Kidney (tissue), 14 donors: ENCODE data around the gene PRR35. TPM values are rescaled to one million over a fixed set of nuclear protein-coding genes. Genes with fewer than 3 reads are reported as not detected.
A peak's percentile ranks its signal among the peaks of the same experiment; 100 is the strongest.

Experiments
- DNase-seq, 5 donors: peaks; one replicate each; pipeline ENCODE4 v3.0.0-alpha.2; 2013 to 2020
- FAIRE-seq: peaks from 2 replicates; lab custom pipeline; 2012; peaks lifted over from hg19 to GRCh38; lab: Jason Lieb, UNC
- H3K27ac ChIP-seq, 2 donors: one replicate each; pipeline ENCODE4 v1.7.0; 2013; ENCODE audit warnings: low read depth in 2 of 2, low read length in 2 of 2, inconsistent platforms in 1 of 2
- H3K27me3 ChIP-seq: one replicate; pipeline ENCODE4 v1.7.1; 2013; ENCODE audit warnings: low read length, inconsistent platforms; ENCODE audit not compliant: control insufficient read depth, insufficient read depth
- H3K36me3 ChIP-seq, 3 donors: one replicate each; pipeline versions ENCODE4 v1.7.0 to v1.7.1; 2013; ENCODE audit warnings: low read length in 3 of 3, control low read depth in 1 of 3, inconsistent platforms in 1 of 3; ENCODE audit not compliant: insufficient read depth in 3 of 3, control insufficient read depth in 2 of 3
- H3K4me1 ChIP-seq, 3 donors: one replicate each; pipeline versions ENCODE4 v1.7.0 to v1.7.1; 2013; ENCODE audit warnings: low read length in 3 of 3, inconsistent platforms in 1 of 3, low read depth in 1 of 3; ENCODE audit not compliant: control insufficient read depth in 2 of 3, insufficient read depth in 2 of 3
- H3K4me3 ChIP-seq, 3 donors: one replicate each; pipeline versions ENCODE4 v1.7.0 to v1.8.1; 2013; ENCODE audit warnings: low read length in 3 of 3, control low read depth in 1 of 3, inconsistent platforms in 1 of 3
- H3K9ac ChIP-seq, 3 donors: one replicate each; pipeline versions ENCODE4 v1.7.0 to v1.7.1; 2013; ENCODE audit warnings: low read length in 3 of 3, control low read depth in 1 of 3, inconsistent platforms in 1 of 3
- H3K9me3 ChIP-seq, 3 donors: one replicate each; pipeline versions ENCODE4 v1.7.0 to v1.7.1; 2013; ENCODE audit warnings: low read length in 3 of 3, control low read depth in 1 of 3, inconsistent platforms in 1 of 3; ENCODE audit not compliant: control insufficient read depth in 2 of 3, insufficient read depth in 1 of 3
- intact Hi-C: fragments of 100-400 bp; cut with DNase I; formaldehyde crosslinking; loops from one replicate; pipeline ENCODE4 v1.11.1; 2022
- polyA plus RNA-seq: library from polyadenylated mRNA; stranded (reverse); fragments of 350-450 nt; fragmentation: Illumina TruSeq; extraction: RNeasy Lipid Tissue Mini Kit (QIAGEN cat#74804); gene quantifications from one replicate; pipeline ENCODE4 v1.2.3, GENCODE V29; 2014; ENCODE audit warnings: low read depth, low replicate concordance; ENCODE audit not compliant: insufficient read depth
- total RNA-seq: library from RNA; stranded (reverse); fragmentation: NEBNext Ultra II Directional; extraction: Animal tissue kit (Norgen Biotek cat#: 25700); gene quantifications from one replicate; pipeline ENCODE4 v1.2.1, GENCODE V29; 2021
- TF ChIP-seq, protein P1 (sequence below): IDR thresholded peaks from 3 replicates; pipeline ENCODE4 v1.5.1; 2012; ENCODE audit warnings: mild to moderate bottlenecking, moderate library complexity, borderline replicate concordance; ENCODE audit not compliant: insufficient read depth; ENCODE audit errors: extremely low read depth
- donor health status: control.
- donor health status: control.
- donor health status: control.
- donor health status: control.
- donor health status: control.
- donor health status: DM: yes; HTN: yes; CAD: no.
- donor health status: Normal renal cell carcinoma (clear cell type).

Gene PRR35
- total and polyA plus RNA-seq, 2 donors from 2014 or later = 1.8 to 24.4 TPM

DNA sequence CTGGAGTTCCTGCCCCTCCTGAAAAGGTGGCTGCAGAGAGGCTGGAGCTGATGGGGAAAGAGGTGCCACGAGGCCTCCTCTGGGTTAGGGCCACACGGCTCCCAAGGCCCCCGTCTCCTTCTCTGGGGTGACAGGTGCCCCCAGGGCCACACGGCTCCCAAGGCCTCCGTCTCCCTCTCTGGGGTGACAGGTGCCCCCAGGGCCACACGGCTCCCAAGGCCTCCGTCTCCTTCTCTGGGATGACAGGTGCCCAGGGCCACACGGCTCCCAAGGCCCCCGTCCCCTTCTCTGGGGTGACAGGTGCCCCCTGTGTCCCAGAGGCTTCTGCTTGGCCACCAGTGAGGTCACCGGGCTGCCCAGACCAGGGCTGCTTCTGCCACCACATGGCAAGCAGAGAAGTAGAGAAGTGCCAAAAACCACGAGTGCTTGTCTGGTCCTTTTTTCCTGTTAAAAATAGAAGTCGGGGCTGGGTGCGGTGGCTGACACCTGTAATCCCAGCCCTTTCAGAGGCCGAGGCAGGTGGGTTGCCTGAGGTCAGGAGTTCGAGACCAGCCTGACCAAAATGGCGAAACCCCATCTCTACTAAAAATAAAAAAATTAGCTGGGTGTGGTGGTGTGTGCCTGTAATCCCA is 28.6 kb upstream of the PRR35 start:
- TF ChIP-seq, protein P1, sequence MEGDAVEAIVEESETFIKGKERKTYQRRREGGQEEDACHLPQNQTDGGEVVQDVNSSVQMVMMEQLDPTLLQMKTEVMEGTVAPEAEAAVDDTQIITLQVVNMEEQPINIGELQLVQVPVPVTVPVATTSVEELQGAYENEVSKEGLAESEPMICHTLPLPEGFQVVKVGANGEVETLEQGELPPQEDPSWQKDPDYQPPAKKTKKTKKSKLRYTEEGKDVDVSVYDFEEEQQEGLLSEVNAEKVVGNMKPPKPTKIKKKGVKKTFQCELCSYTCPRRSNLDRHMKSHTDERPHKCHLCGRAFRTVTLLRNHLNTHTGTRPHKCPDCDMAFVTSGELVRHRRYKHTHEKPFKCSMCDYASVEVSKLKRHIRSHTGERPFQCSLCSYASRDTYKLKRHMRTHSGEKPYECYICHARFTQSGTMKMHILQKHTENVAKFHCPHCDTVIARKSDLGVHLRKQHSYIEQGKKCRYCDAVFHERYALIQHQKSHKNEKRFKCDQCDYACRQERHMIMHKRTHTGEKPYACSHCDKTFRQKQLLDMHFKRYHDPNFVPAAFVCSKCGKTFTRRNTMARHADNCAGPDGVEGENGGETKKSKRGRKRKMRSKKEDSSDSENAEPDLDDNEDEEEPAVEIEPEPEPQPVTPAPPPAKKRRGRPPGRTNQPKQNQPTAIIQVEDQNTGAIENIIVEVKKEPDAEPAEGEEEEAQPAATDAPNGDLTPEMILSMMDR = no peak
- no peak overlapping the region for H3K27ac ChIP-seq
- no peaks in the 10 kb centered on the region for H3K9me3 ChIP-seq
- FAIRE-seq (no peak), DNase-seq (peak in 1 of 5 donors; percentile 30)
- intact Hi-C loops = no loop called here
- H3K9ac ChIP-seq = no peak overlapping the region
- H3K36me3 ChIP-seq = no peaks in the 10 kb centered on the region
- H3K27me3 ChIP-seq = no peaks in the 10 kb centered on the region
- H3K4me3 ChIP-seq = no peak overlapping the region
- peaks cover 0 to 25% (median 8%) of the 10 kb centered on the region in 3 donors for H3K4me1 ChIP-seq

DNA sequence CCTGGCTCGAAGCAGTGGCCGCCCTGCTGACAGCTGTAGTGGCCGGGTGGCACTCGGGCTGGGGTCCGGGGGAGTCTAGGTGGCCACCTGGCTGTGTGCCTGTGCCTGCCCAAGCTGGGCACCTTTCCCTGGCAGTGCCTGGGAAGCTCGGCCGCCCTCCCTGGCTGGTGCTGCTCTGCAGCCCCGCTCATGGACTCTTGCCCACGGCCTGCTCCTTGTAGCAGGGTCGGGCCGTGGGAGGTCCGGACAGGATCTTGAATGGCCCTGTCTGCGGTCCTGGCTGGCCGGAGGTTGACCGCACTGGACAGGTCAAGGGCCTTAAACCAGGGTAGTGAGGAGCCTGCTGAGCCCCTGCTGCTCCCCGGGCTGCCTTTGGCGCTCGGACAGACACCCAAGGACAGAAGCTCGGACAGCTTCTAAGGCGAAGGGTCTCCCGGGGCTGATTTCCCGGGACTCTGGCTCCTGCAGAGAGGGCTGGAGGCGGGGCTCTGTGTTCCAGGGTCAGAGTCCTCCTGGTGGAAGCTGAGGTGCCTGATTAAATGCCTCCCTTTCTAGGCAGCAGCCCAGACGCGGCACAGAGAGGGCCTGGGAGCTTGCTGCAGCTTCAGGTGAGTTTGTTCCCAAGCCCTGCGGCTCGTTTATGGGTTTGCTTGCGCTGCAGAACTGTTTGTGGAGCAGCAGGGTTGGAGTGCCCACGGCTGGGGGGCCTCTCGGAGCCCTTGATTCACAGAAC is 26.6 kb upstream of the PRR35 start:
- Histone ChIP-seq H3K4me3 (peak overlapping the region in 1 of 3 donors; percentile 25), H3K9ac (no peak overlapping the region), H3K4me1 (peaks cover 0 to 22% (median 8%) of the 10 kb centered on the region in 3 donors), H3K9me3 (no peaks in the 10 kb centered on the region), H3K36me3 (no peaks in the 10 kb centered on the region), H3K27ac (peak overlapping the region; percentile 20 to 71), H3K27me3 (no peaks in the 10 kb centered on the region)
- TF ChIP-seq, protein P1 = no peak
- DNase-seq (peak in 4 of 5 donors; percentile 47 to 70 (median 50)), FAIRE-seq (no peak)
- intact Hi-C loops = no loop called here

DNA sequence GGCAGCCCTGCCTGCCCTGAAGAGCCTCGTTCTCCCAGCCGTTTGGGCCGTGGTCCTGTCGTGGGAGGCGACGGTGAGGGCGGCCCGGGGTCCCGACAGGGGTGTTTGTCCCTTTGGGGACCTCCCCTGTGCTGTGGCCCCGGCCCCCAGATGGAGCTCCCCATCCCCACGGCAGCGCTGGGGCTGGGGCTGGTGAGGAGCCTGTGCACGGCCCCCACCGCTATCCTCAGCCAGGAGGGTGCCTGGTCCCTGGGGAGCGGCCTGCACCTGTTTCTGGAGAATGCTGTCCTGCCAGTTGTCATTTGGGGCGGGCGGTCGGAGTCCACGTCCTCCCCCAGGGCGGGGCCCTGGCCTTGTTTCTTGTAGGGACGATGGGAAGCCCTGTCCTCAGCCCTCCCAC is 26.1 kb upstream of the PRR35 start:
- DNase-seq (peak in 1 of 5 donors; percentile 58), FAIRE-seq (no peak)
- H3K4me3 ChIP-seq = peak overlapping the region in 1 of 3 donors; percentile 43
- H3K27me3 ChIP-seq = no peaks in the 10 kb centered on the region
- intact Hi-C loops = no loop called here
- H3K27ac ChIP-seq = no peak overlapping the region
- H3K9ac ChIP-seq = peak overlapping the region in 1 of 3 donors; percentile 19
- H3K4me1 ChIP-seq = peaks cover 0 to 17% (median 3%) of the 10 kb centered on the region in 3 donors
- TF ChIP-seq, protein P1 = no peak
- no peaks in the 10 kb centered on the region for H3K9me3 ChIP-seq
- no peaks in the 10 kb centered on the region for H3K36me3 ChIP-seq
